ENCODE measurements around the gene PTGES. TPM values are rescaled to one million over a fixed set of nuclear protein-coding genes. Genes with fewer than 3 reads are reported as not detected.

Gene PTGES
- polyA plus RNA-seq, 1 of the 3 experiments (the other 2 are of a cell fraction) = 5.2 TPM

DNA sequence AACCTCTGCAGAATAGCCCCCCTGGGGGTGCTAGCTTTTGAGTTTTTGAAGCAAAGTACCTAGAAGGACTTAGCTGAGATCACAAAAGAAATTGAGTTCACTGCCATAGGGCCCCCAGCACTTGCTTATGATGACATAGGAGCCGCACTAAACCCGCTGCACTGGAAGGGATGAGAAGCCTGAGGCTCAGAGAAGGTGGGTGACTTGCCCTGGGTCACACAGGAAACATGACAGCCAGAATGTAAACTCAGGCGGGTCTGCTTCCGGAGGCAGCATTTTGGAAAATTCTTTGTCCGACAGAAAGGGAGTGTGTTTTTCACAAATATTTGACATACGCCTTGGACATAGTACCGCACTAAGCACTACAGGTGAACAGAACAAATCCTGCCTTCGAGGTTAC is 41.7 kb upstream of the PTGES start:
- Histone ChIP-seq H3K9me3 (no peaks in the 10 kb centered on the region), H3F3A (replicated peaks; ENCODE audit: insufficient read depth) (no peaks in the 10 kb centered on the region), H4K20me1 (ENCODE audit: insufficient read depth) (no peaks in the 10 kb centered on the region), H3K4me3 (ENCODE audit: low read depth in 2 of 2, low read length in 1 of 2) (no peak overlapping the region), H3K9ac (no peak overlapping the region), H3K79me2 (ENCODE audit: insufficient read depth) (no peaks in the 10 kb centered on the region), H3K9me2 (no peaks in the 10 kb centered on the region), H2AFZ (ENCODE audit: low read depth) (no peak overlapping the region), H3K27me3 (ENCODE audit: insufficient read depth) (no peaks in the 10 kb centered on the region; the same call in 1 of the 2 replicates), H3K4me2 (no peak overlapping the region), H3K27ac (ENCODE audit: low read depth in 2 of 2, low read length in 1 of 2) (no peak overlapping the region), H3K4me1 (ENCODE audit: control insufficient read depth in 1 of 2, insufficient read depth in 2 of 2, low read depth in 1 of 2, low read length in 1 of 2) (no peaks in the 10 kb centered on the region), H3K36me3 (replicated peaks in 1 of 2; ENCODE audit: control insufficient read depth in 1 of 2, insufficient read depth in 2 of 2, low read length in 1 of 2) (no peaks in the 10 kb centered on the region)
- no peak for TF ChIP-seq TEAD4 (IDR thresholded peaks at IDR 0.05; ENCODE audit: borderline replicate concordance, insufficient read depth)
- no peak for TF ChIP-seq RXRA (IDR thresholded peaks at IDR 0.05; ENCODE audit: borderline replicate concordance, low read depth)
- TF ChIP-seq RFX5 (IDR thresholded peaks at IDR 0.05; ENCODE audit: low read length) = no peak
- no peak for TF ChIP-seq FOXJ3 (CRISPR knock-in tag; IDR thresholded peaks at IDR 0.05)
- TF ChIP-seq, protein P1, sequence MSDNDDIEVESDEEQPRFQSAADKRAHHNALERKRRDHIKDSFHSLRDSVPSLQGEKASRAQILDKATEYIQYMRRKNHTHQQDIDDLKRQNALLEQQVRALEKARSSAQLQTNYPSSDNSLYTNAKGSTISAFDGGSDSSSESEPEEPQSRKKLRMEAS (IDR thresholded peaks at IDR 0.05; ENCODE audit: low read depth) = no peak
- TF ChIP-seq GATA2 (CRISPR knock-in tag; IDR thresholded peaks at IDR 0.05) = no peak
- TF ChIP-seq FOSL2 (IDR thresholded peaks at IDR 0.05; ENCODE audit: borderline replicate concordance, low read depth) = no peak
- TF ChIP-seq ELF1 (IDR thresholded peaks at IDR 0.05) = no peak
- TF ChIP-seq GABPA (IDR thresholded peaks at IDR 0.05; ENCODE audit: low read depth) = no peak
- TF ChIP-seq, protein P2, sequence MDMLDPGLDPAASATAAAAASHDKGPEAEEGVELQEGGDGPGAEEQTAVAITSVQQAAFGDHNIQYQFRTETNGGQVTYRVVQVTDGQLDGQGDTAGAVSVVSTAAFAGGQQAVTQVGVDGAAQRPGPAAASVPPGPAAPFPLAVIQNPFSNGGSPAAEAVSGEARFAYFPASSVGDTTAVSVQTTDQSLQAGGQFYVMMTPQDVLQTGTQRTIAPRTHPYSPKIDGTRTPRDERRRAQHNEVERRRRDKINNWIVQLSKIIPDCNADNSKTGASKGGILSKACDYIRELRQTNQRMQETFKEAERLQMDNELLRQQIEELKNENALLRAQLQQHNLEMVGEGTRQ (IDR thresholded peaks at IDR 0.05; ENCODE audit: borderline replicate concordance, low read depth, low read length) = no peak
- TF ChIP-seq POLR2AphosphoS5 (IDR thresholded peaks at IDR 0.05; ENCODE audit: low read depth, low read length) = no peak
- no peak for TF ChIP-seq YY1 (IDR thresholded peaks at IDR 0.05; ENCODE audit: low read depth)
- no peak for TF ChIP-seq SMC3 (IDR thresholded peaks at IDR 0.05; ENCODE audit: low read depth, low read length)
- TF ChIP-seq TAF1 (IDR thresholded peaks at IDR 0.05; ENCODE audit: borderline replicate concordance, low read depth, low read length) = no peak
- TF ChIP-seq, protein P3, sequence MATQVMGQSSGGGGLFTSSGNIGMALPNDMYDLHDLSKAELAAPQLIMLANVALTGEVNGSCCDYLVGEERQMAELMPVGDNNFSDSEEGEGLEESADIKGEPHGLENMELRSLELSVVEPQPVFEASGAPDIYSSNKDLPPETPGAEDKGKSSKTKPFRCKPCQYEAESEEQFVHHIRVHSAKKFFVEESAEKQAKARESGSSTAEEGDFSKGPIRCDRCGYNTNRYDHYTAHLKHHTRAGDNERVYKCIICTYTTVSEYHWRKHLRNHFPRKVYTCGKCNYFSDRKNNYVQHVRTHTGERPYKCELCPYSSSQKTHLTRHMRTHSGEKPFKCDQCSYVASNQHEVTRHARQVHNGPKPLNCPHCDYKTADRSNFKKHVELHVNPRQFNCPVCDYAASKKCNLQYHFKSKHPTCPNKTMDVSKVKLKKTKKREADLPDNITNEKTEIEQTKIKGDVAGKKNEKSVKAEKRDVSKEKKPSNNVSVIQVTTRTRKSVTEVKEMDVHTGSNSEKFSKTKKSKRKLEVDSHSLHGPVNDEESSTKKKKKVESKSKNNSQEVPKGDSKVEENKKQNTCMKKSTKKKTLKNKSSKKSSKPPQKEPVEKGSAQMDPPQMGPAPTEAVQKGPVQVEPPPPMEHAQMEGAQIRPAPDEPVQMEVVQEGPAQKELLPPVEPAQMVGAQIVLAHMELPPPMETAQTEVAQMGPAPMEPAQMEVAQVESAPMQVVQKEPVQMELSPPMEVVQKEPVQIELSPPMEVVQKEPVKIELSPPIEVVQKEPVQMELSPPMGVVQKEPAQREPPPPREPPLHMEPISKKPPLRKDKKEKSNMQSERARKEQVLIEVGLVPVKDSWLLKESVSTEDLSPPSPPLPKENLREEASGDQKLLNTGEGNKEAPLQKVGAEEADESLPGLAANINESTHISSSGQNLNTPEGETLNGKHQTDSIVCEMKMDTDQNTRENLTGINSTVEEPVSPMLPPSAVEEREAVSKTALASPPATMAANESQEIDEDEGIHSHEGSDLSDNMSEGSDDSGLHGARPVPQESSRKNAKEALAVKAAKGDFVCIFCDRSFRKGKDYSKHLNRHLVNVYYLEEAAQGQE (IDR thresholded peaks at IDR 0.05; ENCODE audit: low read depth, low read length) = no peak
- no peak for TF ChIP-seq TCF12 (IDR thresholded peaks at IDR 0.05)
- DNase-seq = no peak
- 69% methylated on average over 8 of the region's 8 CpGs for WGBS (ENCODE audit: low lambda C conversion rate)
- POLR2A ChIA-PET = no interaction called here
- CTCF ChIA-PET = interaction anchor here (2.0 to 4.0 kb wide), 2 partner anchors 68 to 119 kb away, joined by 4 to 19 read pairs; no protein-coding TSS in a partner anchor

Measured in SK-N-SH (cell line).